GM23338 (cell line): Measurements from ENCODE around the gene OPRM1. TPM values are rescaled to one million over a fixed set of nuclear protein-coding genes. Genes with fewer than 3 reads are reported as not detected.

Source experiments
- ATAC-seq: fragments of 200-7000 bp; cut with Tn5 transposase; 3 replicates; pipeline ENCODE4 v1.9.1; 2020
- DNase-seq: peaks from one replicate; pipeline ENCODE4 v3.0.0-alpha.2; 2015; ENCODE audit warnings: low spot score
- H2AFZ ChIP-seq: fragments of 200-600 bp; sonication (generic); 2 replicates; pipeline ENCODE4 v1.8.0; 2016; ENCODE audit warnings: antibody characterized with exemption, mild to moderate bottlenecking, moderate library complexity
- H3F3A ChIP-seq: fragments of 200-600 bp; sonication (generic); replicated peaks from 2 replicates; pipeline ENCODE4 v1.8.0; 2017; ENCODE audit warnings: antibody characterized with exemption, mixed run types, low read depth
- H3K27ac ChIP-seq: fragments of 200-600 bp; sonication (generic); 2 replicates; pipeline ENCODE4 v1.6.1; 2016; ENCODE audit warnings: low read depth
- H3K27me3 ChIP-seq: fragments of 200-600 bp; sonication (generic); 2 replicates; pipeline ENCODE4 v1.8.0; 2016; ENCODE audit warnings: mild to moderate bottlenecking, mixed run types, moderate library complexity; ENCODE audit not compliant: insufficient read depth
- H3K36me3 ChIP-seq: fragments of 200-600 bp; sonication (generic); 2 replicates; pipeline ENCODE4 v1.8.0; 2016; ENCODE audit warnings: mild to moderate bottlenecking; ENCODE audit not compliant: insufficient read depth
- H3K4me1 ChIP-seq: fragments of 200-600 bp; sonication (generic); 2 replicates; pipeline ENCODE4 v1.8.0; 2016; ENCODE audit warnings: mild to moderate bottlenecking, moderate library complexity; ENCODE audit not compliant: insufficient read depth
- H3K4me2 ChIP-seq: fragments of 200-600 bp; sonication (generic); 2 replicates; pipeline ENCODE4 v1.7.1; 2017; ENCODE audit warnings: mixed run types
- H3K4me3 ChIP-seq: fragments of 200-600 bp; sonication (generic); 2 replicates; pipeline ENCODE4 v1.6.1; 2016; ENCODE audit warnings: mixed run types
- H3K79me2 ChIP-seq: fragments of 200-600 bp; sonication (generic); replicated peaks from 2 replicates; pipeline ENCODE4 v1.8.0; 2017; ENCODE audit warnings: mild to moderate bottlenecking; ENCODE audit not compliant: insufficient read depth
- H3K9me2 ChIP-seq: fragments of 200-600 bp; sonication (generic); 2 replicates; pipeline ENCODE4 v1.8.0; 2017; ENCODE audit not compliant: insufficient read depth
- H4K20me1 ChIP-seq: fragments of 200-600 bp; sonication (generic); replicated peaks from 2 replicates; pipeline ENCODE4 v1.8.0; 2017; ENCODE audit warnings: mild to moderate bottlenecking; ENCODE audit not compliant: insufficient read depth
- H3K27ac Mint-ChIP-seq: 2 replicates; pipeline ENCODE4 v1.8.0; 2020; ENCODE audit warnings: inconsistent platforms, mild to moderate bottlenecking, moderate library complexity, mixed read lengths
- H3K27me3 Mint-ChIP-seq: 3 replicates; pipeline ENCODE4 v1.8.0; 2022; ENCODE audit warnings: low read depth, mild to moderate bottlenecking, moderate library complexity, mixed read lengths, inconsistent platforms; ENCODE audit not compliant: insufficient read depth, poor library complexity
- H3K36me3 Mint-ChIP-seq: 3 replicates; pipeline ENCODE4 v1.8.0; 2021; ENCODE audit warnings: low read depth, mild to moderate bottlenecking, inconsistent platforms, moderate library complexity, mixed read lengths
- H3K4me1 Mint-ChIP-seq: 3 replicates; pipeline ENCODE4 v1.8.0; 2020; ENCODE audit warnings: mild to moderate bottlenecking, inconsistent platforms, mixed read lengths
- H3K4me3 Mint-ChIP-seq: 3 replicates; pipeline ENCODE4 v1.8.0; 2021; ENCODE audit warnings: moderate library complexity, mild to moderate bottlenecking, inconsistent platforms, mixed read lengths
- H3K9me3 Mint-ChIP-seq: 3 replicates; pipeline ENCODE4 v1.8.0; 2020; ENCODE audit warnings: moderate library complexity, mild to moderate bottlenecking, inconsistent platforms, mixed read lengths
- CREB1 ChIP-seq: fragments of 250-450 bp; sonication (Bioruptor Pico); IDR thresholded peaks from 2 replicates; pipeline ENCODE4 v1.5.0; 2020; ENCODE audit warnings: low read depth, mild to moderate bottlenecking, moderate library complexity
- CTCF ChIP-seq, 2 experiments: fragments of 200-600 bp in 1 of 2; sonication (generic) in 1 of 2; conservative IDR thresholded peaks; 2 replicates each; pipeline versions ENCODE4 v1.5.1 to v1.6.1; 2016 to 2017; ENCODE audit warnings: antibody characterized with exemption in 2 of 2, low read depth in 2 of 2, mild to moderate bottlenecking in 2 of 2, moderate library complexity in 1 of 2
- EZH2 ChIP-seq: fragments of 200-600 bp; sonication (generic); IDR thresholded peaks from one replicate; pipeline ENCODE4 v1.8.0; 2017; ENCODE audit warnings: antibody characterized with exemption, mild to moderate bottlenecking, low read depth; ENCODE audit not compliant: unreplicated experiment
- EZH2phosphoT487 ChIP-seq: fragments of 200-600 bp; sonication (generic); IDR thresholded peaks from one replicate; pipeline ENCODE4 v1.8.1; 2018; ENCODE audit warnings: antibody characterized with exemption; ENCODE audit not compliant: unreplicated experiment
- NANOG ChIP-seq: IDR thresholded peaks from 2 replicates; pipeline ENCODE4 v1.6.1; 2016; ENCODE audit warnings: antibody characterized with exemption, borderline replicate concordance
- POLR2AphosphoS5 ChIP-seq: IDR thresholded peaks from 2 replicates; pipeline ENCODE4 v1.6.1; 2016; ENCODE audit warnings: antibody characterized with exemption, low read depth
- STAT1 ChIP-seq: IDR thresholded peaks from one replicate; pipeline ENCODE4 v1.6.1; 2016; ENCODE audit warnings: antibody characterized with exemption; ENCODE audit not compliant: unreplicated experiment
- ZNF114 ChIP-seq: fragments of 250-450 bp; sonication (Bioruptor Pico); IDR thresholded peaks from 2 replicates; pipeline ENCODE4 v1.5.0; 2020; ENCODE audit warnings: mild to moderate bottlenecking, moderate library complexity
- ZNF331 ChIP-seq: fragments of 250-450 bp; sonication (Bioruptor Pico); IDR thresholded peaks from 2 replicates; pipeline ENCODE4 v1.5.0; 2020; ENCODE audit warnings: low read depth, mild to moderate bottlenecking, moderate library complexity
- polyA plus RNA-seq: library from polyadenylated mRNA; unstranded; fragments of >200 nt; fragmentation: Nextera tagmentation; extraction: Ambion mirVana; gene quantifications from 2 replicates; pipeline ENCODE4 v1.2.1, GENCODE V29; 2016
- total RNA-seq: library from RNA; depleted of rRNA; stranded (reverse); fragments of >200 nt; shearing (Covaris generic); gene quantifications from 2 replicates; pipeline ENCODE4 v1.2.3, GENCODE V29; 2014
- TF ChIP-seq, protein P1 (sequence below): fragments of 250-450 bp; sonication (Bioruptor Pico); IDR thresholded peaks from 2 replicates; pipeline ENCODE4 v1.5.0; 2020; ENCODE audit warnings: mild to moderate bottlenecking, moderate library complexity
- TF ChIP-seq, protein P2 (sequence below): IDR thresholded peaks from one replicate; pipeline ENCODE4 v1.6.1; 2018; ENCODE audit warnings: antibody characterized with exemption; ENCODE audit not compliant: unreplicated experiment

OPRM1 gene
- total and polyA plus RNA-seq, 2 experiments from 2014 or later, result 0.52 TPM; not detected in 1

- Mint-ChIP-seq H3K9me3 (no peaks in the 10 kb centered on the region), H3K4me3 (no peak overlapping the region)
- no peak for DNase-seq
Observed at GRCh38 chr6:154209555-154209954, 170.5 kb downstream of the OPRM1 start.

GRCh38 chr6:154210678-154211077 lies 171.6 kb downstream of the OPRM1 start:
- TF ChIP-seq POLR2AphosphoS5 (no peak), EZH2phosphoT487 (no peak), ZNF114 (CRISPR knock-in tag) (no peak), STAT1 (no peak), NANOG (no peak), EZH2 (no peak), CTCF (conservative IDR thresholded peaks at IDR 0.05; ENCODE audit: low read depth in 2 of 2) (no peak), ZNF331 (no peak)
- TF ChIP-seq, protein P1, sequence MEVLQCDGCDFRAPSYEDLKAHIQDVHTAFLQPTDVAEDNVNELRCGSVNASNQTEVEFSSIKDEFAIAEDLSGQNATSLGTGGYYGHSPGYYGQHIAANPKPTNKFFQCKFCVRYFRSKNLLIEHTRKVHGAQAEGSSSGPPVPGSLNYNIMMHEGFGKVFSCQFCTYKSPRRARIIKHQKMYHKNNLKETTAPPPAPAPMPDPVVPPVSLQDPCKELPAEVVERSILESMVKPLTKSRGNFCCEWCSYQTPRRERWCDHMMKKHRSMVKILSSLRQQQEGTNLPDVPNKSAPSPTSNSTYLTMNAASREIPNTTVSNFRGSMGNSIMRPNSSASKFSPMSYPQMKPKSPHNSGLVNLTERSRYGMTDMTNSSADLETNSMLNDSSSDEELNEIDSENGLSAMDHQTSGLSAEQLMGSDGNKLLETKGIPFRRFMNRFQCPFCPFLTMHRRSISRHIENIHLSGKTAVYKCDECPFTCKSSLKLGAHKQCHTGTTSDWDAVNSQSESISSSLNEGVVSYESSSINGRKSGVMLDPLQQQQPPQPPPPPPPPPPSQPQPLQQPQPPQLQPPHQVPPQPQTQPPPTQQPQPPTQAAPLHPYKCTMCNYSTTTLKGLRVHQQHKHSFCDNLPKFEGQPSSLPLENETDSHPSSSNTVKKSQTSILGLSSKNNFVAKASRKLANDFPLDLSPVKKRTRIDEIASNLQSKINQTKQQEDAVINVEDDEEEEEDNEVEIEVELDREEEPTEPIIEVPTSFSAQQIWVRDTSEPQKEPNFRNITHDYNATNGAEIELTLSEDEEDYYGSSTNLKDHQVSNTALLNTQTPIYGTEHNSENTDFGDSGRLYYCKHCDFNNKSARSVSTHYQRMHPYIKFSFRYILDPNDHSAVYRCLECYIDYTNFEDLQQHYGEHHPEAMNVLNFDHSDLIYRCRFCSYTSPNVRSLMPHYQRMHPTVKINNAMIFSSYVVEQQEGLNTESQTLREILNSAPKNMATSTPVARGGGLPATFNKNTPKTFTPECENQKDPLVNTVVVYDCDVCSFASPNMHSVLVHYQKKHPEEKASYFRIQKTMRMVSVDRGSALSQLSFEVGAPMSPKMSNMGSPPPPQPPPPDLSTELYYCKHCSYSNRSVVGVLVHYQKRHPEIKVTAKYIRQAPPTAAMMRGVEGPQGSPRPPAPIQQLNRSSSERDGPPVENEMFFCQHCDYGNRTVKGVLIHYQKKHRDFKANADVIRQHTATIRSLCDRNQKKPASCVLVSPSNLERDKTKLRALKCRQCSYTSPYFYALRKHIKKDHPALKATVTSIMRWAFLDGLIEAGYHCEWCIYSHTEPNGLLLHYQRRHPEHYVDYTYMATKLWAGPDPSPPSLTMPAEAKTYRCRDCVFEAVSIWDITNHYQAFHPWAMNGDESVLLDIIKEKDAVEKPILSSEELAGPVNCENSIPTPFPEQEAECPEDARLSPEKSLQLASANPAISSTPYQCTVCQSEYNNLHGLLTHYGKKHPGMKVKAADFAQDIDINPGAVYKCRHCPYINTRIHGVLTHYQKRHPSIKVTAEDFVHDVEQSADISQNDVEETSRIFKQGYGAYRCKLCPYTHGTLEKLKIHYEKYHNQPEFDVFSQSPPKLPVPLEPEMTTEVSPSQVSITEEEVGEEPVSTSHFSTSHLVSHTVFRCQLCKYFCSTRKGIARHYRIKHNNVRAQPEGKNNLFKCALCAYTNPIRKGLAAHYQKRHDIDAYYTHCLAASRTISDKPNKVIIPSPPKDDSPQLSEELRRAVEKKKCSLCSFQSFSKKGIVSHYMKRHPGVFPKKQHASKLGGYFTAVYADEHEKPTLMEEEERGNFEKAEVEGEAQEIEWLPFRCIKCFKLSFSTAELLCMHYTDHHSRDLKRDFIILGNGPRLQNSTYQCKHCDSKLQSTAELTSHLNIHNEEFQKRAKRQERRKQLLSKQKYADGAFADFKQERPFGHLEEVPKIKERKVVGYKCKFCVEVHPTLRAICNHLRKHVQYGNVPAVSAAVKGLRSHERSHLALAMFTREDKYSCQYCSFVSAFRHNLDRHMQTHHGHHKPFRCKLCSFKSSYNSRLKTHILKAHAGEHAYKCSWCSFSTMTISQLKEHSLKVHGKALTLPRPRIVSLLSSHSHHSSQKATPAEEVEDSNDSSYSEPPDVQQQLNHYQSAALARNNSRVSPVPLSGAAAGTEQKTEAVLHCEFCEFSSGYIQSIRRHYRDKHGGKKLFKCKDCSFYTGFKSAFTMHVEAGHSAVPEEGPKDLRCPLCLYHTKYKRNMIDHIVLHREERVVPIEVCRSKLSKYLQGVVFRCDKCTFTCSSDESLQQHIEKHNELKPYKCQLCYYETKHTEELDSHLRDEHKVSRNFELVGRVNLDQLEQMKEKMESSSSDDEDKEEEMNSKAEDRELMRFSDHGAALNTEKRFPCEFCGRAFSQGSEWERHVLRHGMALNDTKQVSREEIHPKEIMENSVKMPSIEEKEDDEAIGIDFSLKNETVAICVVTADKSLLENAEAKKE (CRISPR knock-in tag), result no peak
- TF ChIP-seq, protein P2, sequence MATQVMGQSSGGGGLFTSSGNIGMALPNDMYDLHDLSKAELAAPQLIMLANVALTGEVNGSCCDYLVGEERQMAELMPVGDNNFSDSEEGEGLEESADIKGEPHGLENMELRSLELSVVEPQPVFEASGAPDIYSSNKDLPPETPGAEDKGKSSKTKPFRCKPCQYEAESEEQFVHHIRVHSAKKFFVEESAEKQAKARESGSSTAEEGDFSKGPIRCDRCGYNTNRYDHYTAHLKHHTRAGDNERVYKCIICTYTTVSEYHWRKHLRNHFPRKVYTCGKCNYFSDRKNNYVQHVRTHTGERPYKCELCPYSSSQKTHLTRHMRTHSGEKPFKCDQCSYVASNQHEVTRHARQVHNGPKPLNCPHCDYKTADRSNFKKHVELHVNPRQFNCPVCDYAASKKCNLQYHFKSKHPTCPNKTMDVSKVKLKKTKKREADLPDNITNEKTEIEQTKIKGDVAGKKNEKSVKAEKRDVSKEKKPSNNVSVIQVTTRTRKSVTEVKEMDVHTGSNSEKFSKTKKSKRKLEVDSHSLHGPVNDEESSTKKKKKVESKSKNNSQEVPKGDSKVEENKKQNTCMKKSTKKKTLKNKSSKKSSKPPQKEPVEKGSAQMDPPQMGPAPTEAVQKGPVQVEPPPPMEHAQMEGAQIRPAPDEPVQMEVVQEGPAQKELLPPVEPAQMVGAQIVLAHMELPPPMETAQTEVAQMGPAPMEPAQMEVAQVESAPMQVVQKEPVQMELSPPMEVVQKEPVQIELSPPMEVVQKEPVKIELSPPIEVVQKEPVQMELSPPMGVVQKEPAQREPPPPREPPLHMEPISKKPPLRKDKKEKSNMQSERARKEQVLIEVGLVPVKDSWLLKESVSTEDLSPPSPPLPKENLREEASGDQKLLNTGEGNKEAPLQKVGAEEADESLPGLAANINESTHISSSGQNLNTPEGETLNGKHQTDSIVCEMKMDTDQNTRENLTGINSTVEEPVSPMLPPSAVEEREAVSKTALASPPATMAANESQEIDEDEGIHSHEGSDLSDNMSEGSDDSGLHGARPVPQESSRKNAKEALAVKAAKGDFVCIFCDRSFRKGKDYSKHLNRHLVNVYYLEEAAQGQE, result no peak
- H3K27me3 ChIP-seq, result no peaks in the 10 kb centered on the region
- H3K36me3 Mint-ChIP-seq, result no peaks in the 10 kb centered on the region

More at GRCh38 chr6:154209555-154209954, 170.5 kb downstream of the OPRM1 start:
- Mint-ChIP-seq H3K27ac (no peak overlapping the region), H3K27me3 (peaks cover 2% of the 10 kb centered on the region), H3K36me3 (no peaks in the 10 kb centered on the region), H3K4me1 (no peaks in the 10 kb centered on the region)
- Histone ChIP-seq H3K27me3 (no peaks in the 10 kb centered on the region), H3F3A (no peaks in the 10 kb centered on the region), H3K4me1 (no peaks in the 10 kb centered on the region), H3K9me2 (0 out of 2 replicates have a peak, but pooled peaks cover 2% of the 10 kb centered on the region), H3K27ac (no peak overlapping the region), H4K20me1 (no peaks in the 10 kb centered on the region), H2AFZ (no peak overlapping the region), H3K4me3 (no peak overlapping the region), H3K36me3 (no peaks in the 10 kb centered on the region), H3K79me2 (no peaks in the 10 kb centered on the region), H3K4me2 (no peak overlapping the region)
- no peak for ATAC-seq
- no peak for TF ChIP-seq CREB1 (CRISPR knock-in tag)

More at GRCh38 chr6:154210678-154211077, 171.6 kb downstream of the OPRM1 start:
- no peaks in the 10 kb centered on the region for H4K20me1 ChIP-seq
- no peaks in the 10 kb centered on the region for H3K36me3 ChIP-seq
- no peak overlapping the region for H3K27ac Mint-ChIP-seq
- DNase-seq, result no peak
- H3K4me2 ChIP-seq, result no peak overlapping the region
- H3K4me3 ChIP-seq, result no peak overlapping the region
- H3F3A ChIP-seq, result no peaks in the 10 kb centered on the region
- H3K4me1 ChIP-seq, result no peaks in the 10 kb centered on the region
- H3K27ac ChIP-seq, result no peak overlapping the region
- H3K9me2 ChIP-seq, result no peaks in the 10 kb centered on the region
- no peaks in the 10 kb centered on the region for H3K79me2 ChIP-seq
- ATAC-seq, result no peak
- H3K4me1 Mint-ChIP-seq, result no peaks in the 10 kb centered on the region
- H2AFZ ChIP-seq, result no peak overlapping the region
- H3K27me3 Mint-ChIP-seq, result peaks cover 2% of the 10 kb centered on the region
- H3K4me3 Mint-ChIP-seq, result no peak overlapping the region
- H3K9me3 Mint-ChIP-seq, result no peaks in the 10 kb centered on the region
